Measurements from ENCODE around the gene OR10AD1. TPM values are rescaled to one million over a fixed set of nuclear protein-coding genes. Genes with fewer than 3 reads are reported as not detected.
"Not testable (repeated sequence)": the region's sequence is repeated elsewhere in the genome, so short reads cannot be mapped to it uniquely, and the experiment has no call there.

OR10AD1 gene, protein sequence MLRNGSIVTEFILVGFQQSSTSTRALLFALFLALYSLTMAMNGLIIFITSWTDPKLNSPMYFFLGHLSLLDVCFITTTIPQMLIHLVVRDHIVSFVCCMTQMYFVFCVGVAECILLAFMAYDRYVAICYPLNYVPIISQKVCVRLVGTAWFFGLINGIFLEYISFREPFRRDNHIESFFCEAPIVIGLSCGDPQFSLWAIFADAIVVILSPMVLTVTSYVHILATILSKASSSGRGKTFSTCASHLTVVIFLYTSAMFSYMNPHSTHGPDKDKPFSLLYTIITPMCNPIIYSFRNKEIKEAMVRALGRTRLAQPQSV
- polyA plus RNA-seq, result not detected

DNA sequence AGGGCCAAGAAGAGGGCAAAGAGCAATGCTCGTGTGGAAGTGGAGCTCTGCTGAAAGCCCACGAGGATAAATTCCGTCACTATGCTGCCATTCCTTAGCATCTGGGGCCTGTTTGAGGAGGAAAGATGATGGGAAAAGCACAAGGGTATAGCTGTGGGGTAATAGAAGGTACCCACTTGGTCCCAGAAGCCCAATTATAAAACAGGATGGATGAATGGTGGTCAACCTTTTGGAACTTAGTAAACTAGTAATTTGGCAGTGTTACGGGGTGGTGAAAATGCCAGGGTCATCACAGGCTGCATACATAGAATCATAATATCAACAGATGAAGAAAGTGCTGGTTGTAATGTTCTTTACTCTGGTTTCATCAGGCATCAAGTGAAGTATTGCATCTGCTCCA, at the start of gene OR10AD1:
Gene OR10AD1 (minus strand): TSS at position 101 of the 400 bp plus-strand sequence. CDS start 0 bp downstream, at position 101.
- Histone ChIP-seq H3K27ac (ENCODE audit: low read depth in 2 of 2, low read length in 1 of 2) (no peak within 1 kb of the TSS), H3K4me3 (ENCODE audit: low read depth in 1 of 2, low read length in 2 of 2) (no peak within 1 kb of the TSS), H3K9me3 (ENCODE audit: control insufficient read depth in 2 of 2, insufficient read depth in 1 of 2, low read depth in 1 of 2, low read length in 1 of 2) (peaks cover 0 to 2% of the 10 kb centered on the region in 2 donors), H3K36me3 (ENCODE audit: control insufficient read depth in 2 of 2, insufficient read depth in 2 of 2, low read length in 1 of 2) (peaks cover 0 to 1% of the 10 kb centered on the region in 2 donors), H3K27me3 (ENCODE audit: control insufficient read depth in 1 of 2, insufficient read depth in 2 of 2, low read length in 2 of 2) (no peaks in the 10 kb centered on the region), H3K4me1 (ENCODE audit: control insufficient read depth in 2 of 2, insufficient read depth in 2 of 2, low read length in 1 of 2) (no peaks in the 10 kb centered on the region)
- 80 to 88% methylated on average over 4 of the region's 4 CpGs for WGBS, 2 donors

DNA sequence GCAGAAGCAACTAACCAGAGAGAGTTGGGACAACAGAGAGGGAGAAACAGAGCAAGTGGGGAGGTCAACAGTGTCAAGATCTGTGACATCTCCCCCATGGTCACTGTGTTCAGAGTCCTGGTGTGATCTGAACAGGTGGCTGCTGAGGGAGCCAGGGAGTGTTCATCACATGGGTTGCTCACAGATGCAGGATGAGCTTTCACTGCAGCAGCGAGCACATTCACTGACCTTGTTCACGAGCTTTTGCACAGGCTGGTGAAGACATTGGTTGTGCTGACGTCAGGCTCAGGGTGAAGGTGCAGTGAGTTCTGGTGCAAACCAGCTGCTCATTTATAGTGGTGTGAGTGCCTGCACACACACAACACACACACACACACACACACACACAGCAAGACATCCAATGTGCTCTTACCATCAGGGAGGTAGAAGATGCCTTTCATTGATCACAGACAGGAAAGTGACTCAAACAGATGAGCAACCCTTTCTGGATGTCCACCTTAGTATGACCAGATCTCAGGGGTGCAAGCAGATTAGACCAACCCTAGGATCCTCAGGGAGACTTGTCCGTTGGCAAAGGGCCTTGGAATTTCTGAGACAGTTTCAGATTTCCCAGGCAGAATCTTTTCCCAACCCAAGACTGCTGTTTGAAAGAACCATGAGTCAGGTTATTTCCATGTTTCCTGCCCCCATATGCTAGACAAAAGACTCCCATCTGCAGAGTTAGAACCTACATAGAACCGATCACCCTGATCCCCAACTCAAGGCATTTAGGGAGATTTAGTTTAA, 44.3 kb upstream of the OR10AD1 start:
- no peak overlapping the region for H3K4me3 ChIP-seq (ENCODE audit: low read depth in 1 of 2, low read length in 2 of 2)
- H3K27me3 ChIP-seq (ENCODE audit: control insufficient read depth in 1 of 2, insufficient read depth in 2 of 2, low read length in 2 of 2), result no peaks in the 10 kb centered on the region
- 76 to 84% methylated on average over 5 of the region's 5 CpGs for WGBS, 2 donors
- H3K9me3 ChIP-seq (ENCODE audit: control insufficient read depth in 2 of 2, insufficient read depth in 1 of 2, low read depth in 1 of 2, low read length in 1 of 2), result no peaks in the 10 kb centered on the region
- no peak overlapping the region for H3K27ac ChIP-seq (ENCODE audit: low read depth in 2 of 2, low read length in 1 of 2)
- H3K4me1 ChIP-seq (ENCODE audit: control insufficient read depth in 2 of 2, insufficient read depth in 2 of 2, low read length in 1 of 2), result no peaks in the 10 kb centered on the region
- H3K36me3 ChIP-seq (ENCODE audit: control insufficient read depth in 2 of 2, insufficient read depth in 2 of 2, low read length in 1 of 2), result no peaks in the 10 kb centered on the region

DNA sequence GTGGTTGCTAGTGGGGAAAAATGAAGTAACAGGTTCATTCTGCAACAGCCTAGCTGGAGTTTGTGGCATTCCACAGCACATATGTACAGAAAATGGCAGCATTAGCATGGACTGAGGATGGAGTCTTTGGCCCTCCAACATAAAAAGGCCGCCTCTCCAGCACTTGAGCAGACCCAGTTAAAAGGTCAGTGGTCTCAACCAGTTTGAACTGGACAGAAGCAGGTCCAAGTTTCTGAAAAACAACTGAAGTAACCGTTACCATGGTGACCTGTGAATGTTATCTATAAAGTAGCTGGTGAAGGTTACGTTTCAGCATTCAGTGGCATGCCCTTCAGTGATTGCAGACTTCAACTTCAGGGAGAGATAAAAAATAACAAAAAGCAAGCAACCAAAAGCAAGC, 34.1 kb upstream of the OR10AD1 start:
- H3K4me3 ChIP-seq (ENCODE audit: low read depth in 1 of 2, low read length in 2 of 2), result no peak overlapping the region
- no peaks in the 10 kb centered on the region for H3K4me1 ChIP-seq (ENCODE audit: control insufficient read depth in 2 of 2, insufficient read depth in 2 of 2, low read length in 1 of 2)
- peaks cover 0 to 2% of the 10 kb centered on the region in 2 donors for H3K27me3 ChIP-seq (ENCODE audit: control insufficient read depth in 1 of 2, insufficient read depth in 2 of 2, low read length in 2 of 2)
- no peaks in the 10 kb centered on the region for H3K9me3 ChIP-seq (ENCODE audit: control insufficient read depth in 2 of 2, insufficient read depth in 1 of 2, low read depth in 1 of 2, low read length in 1 of 2)
- H3K27ac ChIP-seq (ENCODE audit: low read depth in 2 of 2, low read length in 1 of 2), result no peak overlapping the region
- 39 to 54% methylated on average over 3 of the region's 3 CpGs for WGBS, 2 donors
- no peaks in the 10 kb centered on the region for H3K36me3 ChIP-seq (ENCODE audit: control insufficient read depth in 2 of 2, insufficient read depth in 2 of 2, low read length in 1 of 2)

DNA sequence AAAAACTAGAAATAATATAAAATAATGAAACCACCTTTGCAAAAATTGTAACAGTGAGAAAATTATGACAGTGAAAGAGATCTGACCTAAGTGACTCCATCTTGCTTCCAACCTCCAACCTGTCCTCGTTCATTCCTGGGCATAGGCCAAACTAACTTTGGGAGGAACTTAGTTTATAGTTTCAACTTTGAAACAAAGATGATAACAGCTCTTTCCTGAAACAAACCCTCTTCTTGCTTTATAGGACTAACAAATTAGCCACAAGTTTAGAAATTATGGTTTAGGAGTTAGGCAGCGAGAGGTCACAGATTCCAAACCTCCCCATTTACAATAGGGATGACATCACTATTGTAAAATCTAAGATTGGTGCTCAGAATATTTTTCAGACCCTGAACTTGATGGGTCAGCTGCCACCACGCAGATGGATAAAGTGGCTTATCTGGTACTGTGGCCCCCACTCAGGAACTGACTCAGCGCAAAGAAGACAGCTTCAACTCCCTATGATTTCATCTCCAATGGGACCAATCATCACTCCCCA, 32.8 kb upstream of the OR10AD1 start:
- Histone ChIP-seq H3K9me3 (ENCODE audit: control insufficient read depth in 2 of 2, insufficient read depth in 1 of 2, low read depth in 1 of 2, low read length in 1 of 2) (no peaks in the 10 kb centered on the region), H3K27ac (ENCODE audit: low read depth in 2 of 2, low read length in 1 of 2) (no peak overlapping the region), H3K4me1 (ENCODE audit: control insufficient read depth in 2 of 2, insufficient read depth in 2 of 2, low read length in 1 of 2) (no peaks in the 10 kb centered on the region), H3K36me3 (ENCODE audit: control insufficient read depth in 2 of 2, insufficient read depth in 2 of 2, low read length in 1 of 2) (no peaks in the 10 kb centered on the region), H3K27me3 (ENCODE audit: control insufficient read depth in 1 of 2, insufficient read depth in 2 of 2, low read length in 2 of 2) (peaks cover 0 to 2% of the 10 kb centered on the region in 2 donors), H3K4me3 (ENCODE audit: low read depth in 1 of 2, low read length in 2 of 2) (no peak overlapping the region)
- WGBS, 2 donors, result 70 to 79% methylated on average over 4 of the region's 4 CpGs

DNA sequence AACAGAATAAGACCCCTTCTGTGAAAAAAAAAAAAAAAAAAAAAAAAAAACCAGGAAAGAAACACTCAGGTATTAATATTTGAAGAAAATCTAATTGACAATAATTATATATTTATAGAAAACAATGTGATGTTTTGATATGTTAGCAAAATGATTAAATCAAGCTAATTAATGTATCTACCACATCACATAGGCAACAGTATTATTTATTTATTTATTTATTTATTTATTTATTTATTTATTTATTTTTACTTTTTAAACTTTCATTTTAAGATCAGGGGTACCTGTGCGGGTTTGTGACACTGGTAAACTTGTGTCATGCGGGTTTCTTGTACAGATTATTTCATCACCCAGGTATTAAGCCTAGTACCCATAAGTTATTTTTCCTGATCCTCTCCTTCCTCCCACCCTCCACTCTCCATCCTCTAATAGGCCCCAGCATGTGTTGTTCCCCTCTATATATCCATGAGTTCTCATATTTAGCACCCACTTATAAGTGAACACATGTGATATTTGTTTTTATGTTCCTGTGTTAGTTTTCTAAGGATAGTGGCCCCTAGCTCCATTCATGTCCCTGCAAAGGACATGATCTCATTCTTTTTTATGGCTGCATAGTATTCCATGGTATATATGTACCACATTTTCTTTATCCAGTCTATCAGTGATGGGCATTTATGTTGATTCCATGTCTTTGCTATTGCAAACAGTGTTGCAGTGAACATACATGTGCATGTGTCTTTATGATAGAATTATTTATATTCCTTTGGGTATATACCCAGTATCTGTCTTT, 28.3 kb upstream of the OR10AD1 start:
- not testable (repeated sequence) for H3K4me1 ChIP-seq (ENCODE audit: control insufficient read depth in 2 of 2, insufficient read depth in 2 of 2, low read length in 1 of 2); H3K36me3 ChIP-seq (ENCODE audit: control insufficient read depth in 2 of 2, insufficient read depth in 2 of 2, low read length in 1 of 2); H3K4me3 ChIP-seq (ENCODE audit: low read depth in 1 of 2, low read length in 2 of 2); H3K9me3 ChIP-seq (ENCODE audit: control insufficient read depth in 2 of 2, insufficient read depth in 1 of 2, low read depth in 1 of 2, low read length in 1 of 2); H3K27me3 ChIP-seq (ENCODE audit: control insufficient read depth in 1 of 2, insufficient read depth in 2 of 2, low read length in 2 of 2); H3K27ac ChIP-seq (ENCODE audit: low read depth in 2 of 2, low read length in 1 of 2)
- WGBS, 2 donors, result 90 to 94% methylated on average over 2 of the region's 2 CpGs

DNA sequence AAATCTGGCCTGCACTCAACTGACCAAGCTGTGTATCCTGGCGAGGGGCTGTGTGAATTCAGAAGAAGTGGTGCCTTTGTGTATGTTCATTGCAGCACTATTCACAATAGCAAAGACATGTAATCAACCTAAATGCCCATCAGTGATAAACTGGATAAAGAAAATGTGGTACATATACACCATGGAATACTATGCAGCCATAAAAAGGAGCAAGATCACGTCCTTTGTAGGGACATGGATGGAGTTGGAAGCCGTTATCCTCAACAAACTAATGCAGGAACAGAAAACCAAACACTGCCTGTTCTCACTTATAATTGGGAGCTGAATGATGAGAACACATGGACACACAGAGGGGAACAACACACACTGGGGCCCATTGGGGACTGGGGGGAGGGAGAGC, 21.4 kb upstream of the OR10AD1 start:
- not testable (repeated sequence) for H3K4me3 ChIP-seq (ENCODE audit: low read depth in 1 of 2, low read length in 2 of 2); H3K9me3 ChIP-seq (ENCODE audit: control insufficient read depth in 2 of 2, insufficient read depth in 1 of 2, low read depth in 1 of 2, low read length in 1 of 2); H3K4me1 ChIP-seq (ENCODE audit: control insufficient read depth in 2 of 2, insufficient read depth in 2 of 2, low read length in 1 of 2); H3K27ac ChIP-seq (ENCODE audit: low read depth in 2 of 2, low read length in 1 of 2); H3K36me3 ChIP-seq (ENCODE audit: control insufficient read depth in 2 of 2, insufficient read depth in 2 of 2, low read length in 1 of 2); H3K27me3 ChIP-seq (ENCODE audit: control insufficient read depth in 1 of 2, insufficient read depth in 2 of 2, low read length in 2 of 2)
- WGBS, 2 donors, result 74 to 77% methylated on average over 3 of the region's 3 CpGs

DNA sequence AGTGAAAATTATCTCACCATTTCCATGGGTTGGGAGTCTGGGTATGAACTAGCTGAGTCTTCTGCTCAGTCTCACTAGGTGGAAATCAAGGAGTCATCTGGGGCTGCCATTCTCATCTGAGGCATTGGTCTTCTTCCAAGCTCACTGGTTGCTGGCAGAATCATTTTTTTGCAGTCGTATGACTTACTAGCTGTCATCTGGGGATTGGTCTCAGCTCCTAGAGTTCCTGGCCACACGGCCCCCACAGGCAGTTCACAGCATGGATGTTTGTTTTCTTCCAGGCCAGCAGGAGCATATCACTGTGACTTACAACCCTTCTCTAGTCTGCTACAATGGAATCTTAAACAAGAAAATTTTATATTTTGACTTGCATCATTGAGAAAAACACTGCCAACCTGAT, 18.6 kb upstream of the OR10AD1 start:
- Histone ChIP-seq H3K36me3 (ENCODE audit: control insufficient read depth in 2 of 2, insufficient read depth in 2 of 2, low read length in 1 of 2) (no peaks in the 10 kb centered on the region), H3K9me3 (ENCODE audit: control insufficient read depth in 2 of 2, insufficient read depth in 1 of 2, low read depth in 1 of 2, low read length in 1 of 2) (no peaks in the 10 kb centered on the region), H3K4me1 (ENCODE audit: control insufficient read depth in 2 of 2, insufficient read depth in 2 of 2, low read length in 1 of 2) (no peaks in the 10 kb centered on the region), H3K27ac (ENCODE audit: low read depth in 2 of 2, low read length in 1 of 2) (no peak overlapping the region), H3K4me3 (ENCODE audit: low read depth in 1 of 2, low read length in 2 of 2) (no peak overlapping the region), H3K27me3 (ENCODE audit: control insufficient read depth in 1 of 2, insufficient read depth in 2 of 2, low read length in 2 of 2) (no peaks in the 10 kb centered on the region)
- WGBS, 2 donors, result 6 to 27% methylated on average over 2 of the region's 2 CpGs

DNA sequence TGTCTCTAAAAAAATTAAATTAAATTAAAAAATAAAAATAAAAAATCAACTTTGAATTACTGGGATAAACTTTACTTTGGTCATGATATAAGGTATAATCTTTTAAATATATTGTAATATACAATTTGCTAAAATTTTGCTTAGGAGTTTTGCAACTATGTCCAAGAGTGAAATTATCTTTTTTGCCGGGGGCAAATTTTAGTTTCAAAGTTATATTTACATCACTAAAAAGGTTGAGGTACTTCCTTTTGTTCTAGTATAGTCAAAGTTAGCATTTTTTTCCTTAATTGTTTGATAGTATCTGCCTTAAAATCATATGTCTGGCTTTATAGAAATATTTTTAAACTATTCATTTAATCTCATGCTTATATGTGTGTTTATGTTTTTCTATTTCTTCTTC, 17.6 kb upstream of the OR10AD1 start:
- Histone ChIP-seq H3K9me3 (ENCODE audit: control insufficient read depth in 2 of 2, insufficient read depth in 1 of 2, low read depth in 1 of 2, low read length in 1 of 2) (no peaks in the 10 kb centered on the region), H3K27me3 (ENCODE audit: control insufficient read depth in 1 of 2, insufficient read depth in 2 of 2, low read length in 2 of 2) (no peaks in the 10 kb centered on the region), H3K4me3 (ENCODE audit: low read depth in 1 of 2, low read length in 2 of 2) (no peak overlapping the region), H3K4me1 (ENCODE audit: control insufficient read depth in 2 of 2, insufficient read depth in 2 of 2, low read length in 1 of 2) (no peaks in the 10 kb centered on the region), H3K36me3 (ENCODE audit: control insufficient read depth in 2 of 2, insufficient read depth in 2 of 2, low read length in 1 of 2) (no peaks in the 10 kb centered on the region), H3K27ac (ENCODE audit: low read depth in 2 of 2, low read length in 1 of 2) (no peak overlapping the region)
- 89 to 93% methylated on average over 1 of the region's 1 CpG for WGBS, 2 donors

DNA sequence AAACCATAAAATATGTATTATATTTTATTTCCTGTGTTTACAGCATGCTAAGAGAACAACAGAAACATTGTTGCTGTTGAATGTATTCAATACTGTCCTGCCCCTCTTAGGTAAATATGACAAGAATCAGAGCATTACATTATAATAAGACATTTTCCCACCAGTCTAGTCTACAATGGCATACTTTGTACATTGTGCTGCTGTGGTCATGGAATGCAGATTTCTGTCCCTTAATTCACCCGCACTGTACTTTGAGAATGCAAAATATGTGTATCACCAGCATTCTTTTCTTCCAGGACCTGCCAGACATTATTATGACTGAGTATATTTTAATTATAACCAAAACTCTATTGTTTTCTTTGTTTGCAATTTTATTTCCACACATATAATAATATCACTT, 16.5 kb upstream of the OR10AD1 start:
- Histone ChIP-seq H3K4me3 (ENCODE audit: low read depth in 1 of 2, low read length in 2 of 2) (no peak overlapping the region), H3K36me3 (ENCODE audit: control insufficient read depth in 2 of 2, insufficient read depth in 2 of 2, low read length in 1 of 2) (no peaks in the 10 kb centered on the region), H3K27me3 (ENCODE audit: control insufficient read depth in 1 of 2, insufficient read depth in 2 of 2, low read length in 2 of 2) (no peaks in the 10 kb centered on the region), H3K4me1 (ENCODE audit: control insufficient read depth in 2 of 2, insufficient read depth in 2 of 2, low read length in 1 of 2) (no peaks in the 10 kb centered on the region), H3K9me3 (ENCODE audit: control insufficient read depth in 2 of 2, insufficient read depth in 1 of 2, low read depth in 1 of 2, low read length in 1 of 2) (no peaks in the 10 kb centered on the region), H3K27ac (ENCODE audit: low read depth in 2 of 2, low read length in 1 of 2) (no peak overlapping the region)
- WGBS, 2 donors, result 93 to 94% methylated on average over 1 of the region's 1 CpG

All from esophagus (tissue), 2 donors.